ENCODE data around the gene IL34.
"Not testable (repeated sequence)": the region's sequence is repeated elsewhere in the genome, so short reads cannot be mapped to it uniquely, and the experiment has no call there.

IL34 gene
- total RNA-seq: 0 to 1.2 (median 0.23) reads per million in 4 experiments

GRCh38 chr16:70646260-70647241 is at the start of gene IL34:
Gene IL34 (plus strand): TSS chr16:70646559. CDS start chr16:70646948, 389 bp downstream.
- no peak for DNase-seq

- no peak for DNase-seq
Observed at GRCh38 chr16:70597135-70597835, 49.1 kb upstream of the IL34 start.

- no peak for DNase-seq
Observed at GRCh38 chr16:70598937-70599503, 47.3 kb upstream of the IL34 start.

- no peak for DNase-seq
Observed at GRCh38 chr16:70600730-70601129, 45.6 kb upstream of the IL34 start.

- DNase-seq: no peak
Observed at GRCh38 chr16:70601576-70602575, 44.5 kb upstream of the IL34 start.

GRCh38 chr16:70602831-70603230 is 43.5 kb upstream of the IL34 start:
- no peak for DNase-seq

GRCh38 chr16:70604407-70605282 is 41.7 kb upstream of the IL34 start:
- no peak for DNase-seq

GRCh38 chr16:70605283-70605657 is 41.1 kb upstream of the IL34 start:
- no peak for DNase-seq

GRCh38 chr16:70608521-70608920 is 37.8 kb upstream of the IL34 start:
- no peak for DNase-seq

- DNase-seq: no peak
Observed at GRCh38 chr16:70610273-70611223, 35.8 kb upstream of the IL34 start.

GRCh38 chr16:70611224-70611598 is 35.1 kb upstream of the IL34 start:
- no peak for DNase-seq

GRCh38 chr16:70611785-70612303 is 34.5 kb upstream of the IL34 start:
- no peak for DNase-seq

- no peak for DNase-seq
Observed at GRCh38 chr16:70612931-70613330, 33.4 kb upstream of the IL34 start.

GRCh38 chr16:70614208-70614951 is 32.0 kb upstream of the IL34 start:
- no peak for DNase-seq

- no peak for DNase-seq
Observed at GRCh38 chr16:70615945-70616344, 30.4 kb upstream of the IL34 start.

- not testable (repeated sequence) for DNase-seq
Observed at GRCh38 chr16:70621864-70622263, 24.5 kb upstream of the IL34 start.

- DNase-seq: no peak
Observed at GRCh38 chr16:70627696-70628095, 18.7 kb upstream of the IL34 start.

- DNase-seq: no peak
Observed at GRCh38 chr16:70630960-70631745, 15.2 kb upstream of the IL34 start.
